ENCODE data around the gene ATG10. TPM values are rescaled to one million over a fixed set of nuclear protein-coding genes. Genes with fewer than 3 reads are reported as not detected.
"Not testable (repeated sequence)": the region's sequence is repeated elsewhere in the genome, so short reads cannot be mapped to it uniquely, and the experiment has no call there.

Gene ATG10
- total RNA-seq, 1 donor from 2014 or later, result 10.6 TPM

DNA sequence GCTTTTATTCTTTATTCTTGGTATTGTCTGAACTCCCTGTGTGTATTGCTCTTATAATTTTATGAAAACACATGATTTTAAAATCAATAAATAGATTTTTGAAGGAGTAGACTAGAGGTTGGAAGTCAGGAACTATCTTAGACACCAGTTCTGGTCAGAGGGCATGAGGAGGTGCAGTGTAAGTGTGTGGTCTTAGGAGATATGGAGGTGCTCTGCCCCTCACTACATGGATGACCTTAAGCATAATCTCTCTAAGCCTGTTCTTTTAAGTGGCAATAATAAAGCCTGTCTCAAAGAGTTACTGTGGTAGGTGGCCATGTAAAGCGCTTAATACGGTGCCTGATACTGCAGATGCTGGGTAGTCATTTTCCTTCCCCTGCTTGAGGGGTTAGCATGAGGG is 272.3 kb downstream of the ATG10 start:
- DNase-seq, result no peak

DNA sequence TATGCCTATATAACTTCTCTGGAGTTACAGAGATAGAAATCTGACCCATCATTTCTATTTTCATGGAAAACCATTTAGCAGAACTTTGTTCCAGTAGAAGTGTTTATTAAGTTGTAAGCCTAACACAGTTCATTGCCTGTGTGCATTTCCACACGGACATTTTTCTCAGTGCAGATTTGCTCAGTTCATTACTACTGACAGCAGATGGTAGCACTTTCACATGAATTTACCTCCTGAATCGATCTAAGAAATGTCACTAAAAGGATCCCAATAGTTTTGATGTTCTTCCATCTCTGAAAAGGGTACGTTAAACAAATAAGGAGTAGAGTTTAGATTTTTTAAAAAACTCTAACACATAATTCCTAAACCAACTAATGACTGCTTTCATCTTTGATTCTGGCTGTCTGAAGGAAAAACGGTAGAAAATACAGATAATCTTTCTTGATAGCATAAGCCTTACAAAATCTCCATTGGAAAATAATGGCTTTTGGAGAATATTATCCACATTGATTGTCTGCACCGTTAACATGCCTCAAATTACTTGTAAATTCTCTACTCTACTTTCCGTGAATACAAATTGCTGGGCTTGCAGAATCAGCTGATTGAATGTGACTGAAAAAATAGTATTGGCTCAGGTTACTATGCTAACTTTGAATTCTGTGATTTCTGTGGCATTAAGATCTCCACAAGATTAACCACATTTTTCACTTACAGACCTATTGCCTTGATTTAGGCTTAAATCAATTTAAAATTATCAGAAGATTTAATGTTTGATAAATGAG is 273.2 kb downstream of the ATG10 start:
- peak; percentile 9 for DNase-seq

DNA sequence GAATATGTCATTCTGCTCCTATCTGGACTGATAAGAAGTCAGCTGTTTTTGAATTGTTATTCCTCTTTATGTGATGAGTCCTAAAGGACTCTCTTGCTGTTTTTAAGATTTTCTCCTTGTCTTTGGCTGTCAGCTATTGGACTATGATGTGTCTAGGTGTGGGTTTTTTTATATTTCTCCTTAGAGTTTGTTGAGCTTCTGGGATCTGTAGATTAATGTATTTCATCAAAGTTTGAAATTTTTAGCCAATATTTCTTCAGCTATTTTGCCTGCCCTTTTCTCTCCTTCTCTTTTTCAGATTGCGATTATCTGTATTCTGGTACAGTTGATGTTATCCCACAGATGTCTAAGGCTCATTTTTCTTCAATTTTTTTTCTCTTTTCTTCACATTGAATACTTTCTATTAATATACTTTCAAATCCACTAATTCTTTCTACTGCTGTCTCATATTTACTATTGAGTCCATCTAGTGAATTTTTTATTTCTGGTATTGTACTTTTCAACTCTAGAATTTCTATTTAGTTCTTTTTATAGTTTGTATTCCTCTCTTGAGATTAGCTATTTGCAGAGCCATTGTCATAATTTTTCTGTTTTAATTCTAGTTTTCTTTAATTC is 275.2 kb downstream of the ATG10 start:
- no peak for DNase-seq

DNA sequence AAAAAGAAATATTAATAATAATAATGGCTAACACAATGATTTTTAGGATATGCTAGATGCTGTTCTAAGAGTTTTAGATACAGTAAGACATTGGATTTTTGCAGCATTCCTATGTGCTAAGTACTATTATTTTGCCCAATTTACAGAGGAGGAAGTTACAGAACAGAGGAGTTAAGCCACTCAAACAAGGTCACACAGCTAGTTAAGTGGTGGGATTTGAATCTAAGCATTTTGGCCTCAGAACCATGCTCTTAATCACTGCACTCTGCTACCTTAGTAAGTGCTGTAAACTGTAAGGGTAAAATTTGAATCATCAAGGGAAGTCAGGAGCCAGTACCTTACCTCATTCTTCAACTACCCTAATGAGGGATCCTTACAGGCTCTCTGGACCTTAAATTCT is 280.9 kb downstream of the ATG10 start:
- DNase-seq, result no peak

DNA sequence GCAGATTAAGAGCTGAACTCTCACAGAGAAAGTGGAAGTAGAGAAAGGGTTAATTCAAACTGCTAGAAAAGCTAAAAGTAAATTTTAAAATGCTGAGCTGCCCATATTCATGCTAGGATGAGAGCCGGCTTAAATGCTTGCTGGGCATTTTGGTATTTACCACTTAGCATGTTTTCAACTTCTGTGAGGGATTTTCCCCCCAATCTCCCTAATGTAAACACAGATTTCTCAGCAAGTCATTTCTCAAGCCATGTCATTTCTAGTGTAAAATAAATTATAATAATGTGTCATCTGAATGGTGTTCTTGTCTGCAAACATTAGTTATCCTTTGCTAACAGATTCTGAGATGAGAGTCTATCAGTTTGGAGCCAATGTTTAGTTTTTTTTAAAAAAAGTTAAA is 284.0 kb downstream of the ATG10 start:
- no peak for DNase-seq

DNA sequence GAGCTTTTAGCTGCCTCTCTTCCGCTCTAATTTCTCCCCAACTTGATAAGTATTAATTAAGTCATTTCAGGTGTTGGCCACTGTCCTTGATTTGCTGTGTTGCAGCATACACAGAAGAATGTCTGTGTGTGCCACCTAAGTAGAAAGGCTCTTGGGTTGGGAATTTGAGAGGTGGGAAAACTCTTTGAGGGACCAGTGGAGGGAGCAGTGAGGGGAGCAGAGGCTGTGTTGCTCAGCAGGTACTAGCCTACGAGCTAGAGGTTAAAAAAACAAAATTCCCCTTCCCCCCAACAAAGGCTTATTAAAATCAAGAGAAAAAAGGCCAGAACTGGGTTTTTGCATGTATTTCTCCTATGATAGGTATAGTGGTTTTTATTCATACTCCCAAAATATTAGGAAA is 285.4 kb downstream of the ATG10 start:
- DNase-seq, result no peak

DNA sequence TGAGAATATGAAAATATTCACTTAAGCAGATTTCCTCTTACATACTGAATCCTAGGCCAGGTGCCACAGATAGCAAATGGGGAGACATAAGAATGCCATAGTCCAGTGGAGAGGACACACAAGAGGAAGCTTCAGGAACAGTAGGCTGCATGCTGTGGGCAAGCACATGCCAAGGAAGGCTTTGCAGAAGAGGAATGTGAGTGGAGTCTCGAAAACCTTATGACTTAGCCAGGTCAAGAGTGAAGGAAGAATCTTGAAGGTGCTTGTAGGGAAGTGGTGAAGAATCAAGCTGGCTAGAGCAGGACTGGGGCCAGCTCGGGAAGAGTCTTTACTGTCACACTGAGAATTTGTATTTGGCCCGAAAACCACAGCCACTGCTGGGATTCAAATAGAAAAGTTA is 285.9 kb downstream of the ATG10 start:
- DNase-seq, result no peak

DNA sequence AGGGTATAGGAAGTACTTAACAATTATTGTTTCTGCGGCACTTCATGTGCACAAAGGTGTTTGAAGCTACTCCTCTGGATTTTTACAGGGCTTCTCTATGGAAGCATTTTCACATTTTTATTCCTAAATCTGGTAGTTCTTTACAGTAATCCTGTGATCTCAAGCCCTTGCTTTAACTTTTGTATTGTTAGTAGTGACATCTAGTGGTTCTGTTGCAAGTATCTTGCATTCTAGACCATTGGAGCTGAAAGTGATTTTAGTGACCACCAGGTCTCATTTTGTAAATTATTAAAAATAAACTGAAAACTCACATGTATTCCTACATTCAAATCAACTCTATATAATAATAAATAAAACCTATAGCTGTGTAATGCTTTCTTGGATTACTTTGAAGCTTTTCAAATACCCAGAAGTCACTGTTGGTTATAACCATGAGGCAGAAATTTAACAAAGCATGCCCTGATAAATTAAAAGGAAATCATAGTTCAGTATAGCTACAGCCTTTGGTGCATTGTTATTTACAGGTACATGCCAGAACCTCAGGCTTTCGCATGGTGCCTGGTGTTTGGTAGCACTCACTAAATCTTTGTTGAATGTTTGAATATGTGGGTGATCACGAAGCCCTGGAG is 287.5 kb downstream of the ATG10 start:
- peak; percentile 49 for DNase-seq

DNA sequence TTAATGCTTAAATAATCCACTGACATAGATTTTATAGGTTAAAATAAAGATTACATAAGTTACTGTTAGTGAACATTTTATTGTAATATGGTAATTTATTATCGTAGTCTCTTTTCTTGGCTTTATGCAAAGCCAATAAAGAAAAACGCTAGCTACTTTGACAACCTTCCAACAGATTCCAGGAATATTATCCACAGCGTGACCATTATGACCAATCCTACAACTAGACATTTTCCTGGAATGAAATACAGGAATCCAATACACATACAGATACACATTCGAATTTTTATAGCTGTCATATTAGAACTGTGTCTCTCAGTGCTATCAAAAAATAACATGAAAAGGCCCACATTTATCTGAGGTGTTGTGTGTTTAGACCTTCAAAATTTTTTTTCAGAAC is 293.2 kb downstream of the ATG10 start:
- DNase-seq, result no peak

DNA sequence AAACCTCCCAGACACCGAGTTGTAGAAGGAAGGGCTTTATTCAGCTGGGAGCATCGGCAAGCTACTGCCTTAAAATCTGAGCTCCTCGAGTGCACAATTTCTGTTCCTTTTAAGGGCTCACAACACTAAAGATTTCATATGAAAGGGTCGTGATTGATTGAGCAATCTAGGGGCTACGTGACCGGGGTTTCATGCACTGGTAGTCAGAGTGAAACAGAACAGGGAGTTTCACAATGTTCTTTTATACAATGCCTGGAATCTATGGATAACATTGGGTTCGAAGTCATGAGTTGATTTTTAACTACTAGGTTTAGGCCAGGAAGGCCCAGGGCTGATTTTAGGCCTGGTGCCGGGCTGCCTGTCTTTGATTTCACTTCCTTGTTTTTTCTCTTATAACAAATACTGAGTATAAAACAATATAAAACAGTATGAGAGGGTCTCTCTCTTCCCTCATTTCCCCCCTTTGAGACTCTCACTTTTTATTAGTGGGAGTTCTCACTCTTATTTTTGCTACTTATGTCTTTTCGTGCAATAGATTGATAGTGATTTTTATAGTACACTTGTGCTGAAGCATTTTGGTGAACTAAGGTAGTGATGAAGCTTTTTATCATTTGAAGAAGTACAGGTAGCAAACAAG is 295.6 kb downstream of the ATG10 start:
- DNase-seq, result not testable (repeated sequence)

DNA sequence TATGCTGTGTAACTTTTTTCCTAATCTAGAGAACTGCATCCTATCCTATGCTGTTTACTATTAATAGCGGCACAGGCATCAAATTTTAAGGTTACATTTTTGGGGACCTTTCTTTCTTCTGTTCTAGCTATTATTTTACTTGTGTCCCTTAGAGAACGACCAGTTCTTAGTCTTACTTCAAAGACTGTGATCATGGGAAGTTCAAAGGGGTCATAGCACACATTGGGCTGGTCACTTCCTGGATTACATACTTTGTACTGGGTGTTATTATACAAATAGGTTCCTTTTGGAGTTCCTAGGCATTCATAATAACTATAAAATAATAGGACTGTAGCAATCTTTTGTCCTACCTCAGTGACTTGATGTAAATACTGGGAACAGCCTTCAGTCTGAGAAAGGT is 297.5 kb downstream of the ATG10 start:
- peak; percentile 85 for DNase-seq

DNA sequence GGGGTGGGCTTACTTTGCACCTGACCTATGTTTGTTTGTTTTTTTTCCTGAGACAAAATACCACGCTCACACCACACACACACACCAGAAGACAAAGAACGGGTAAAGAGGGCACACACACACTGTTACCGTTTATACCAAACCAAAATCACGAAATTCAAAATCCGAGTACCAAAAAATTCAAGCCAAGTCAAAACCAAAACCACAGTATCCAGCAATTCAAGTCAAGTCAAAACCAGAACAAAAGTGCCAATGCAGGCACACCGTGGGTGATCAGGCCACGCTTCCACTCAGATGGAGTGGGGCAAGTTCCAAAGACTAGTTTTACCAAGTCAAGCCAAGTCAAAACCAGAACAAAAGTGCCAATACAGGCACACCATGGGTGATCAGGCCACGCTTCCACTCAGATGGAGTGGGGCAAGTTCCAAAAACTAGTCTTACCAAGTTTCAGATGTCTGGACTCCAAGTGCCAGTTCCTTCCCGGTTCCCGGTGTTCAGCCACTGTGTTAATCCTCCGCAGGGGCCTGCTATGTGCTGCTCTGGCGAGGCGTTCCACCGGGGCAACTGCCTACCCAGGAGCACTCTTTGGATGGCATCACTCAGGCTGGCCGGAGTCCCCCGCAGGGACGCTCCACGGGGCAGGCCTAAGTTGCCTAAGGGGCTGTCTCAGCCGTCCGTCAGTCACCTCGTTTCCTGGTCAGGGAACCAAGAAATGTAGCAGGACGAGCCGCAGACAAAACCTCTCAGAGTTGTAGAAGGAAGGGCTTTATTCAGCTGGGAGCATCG is 300.9 kb downstream of the ATG10 start:
- not testable (repeated sequence) for DNase-seq

DNA sequence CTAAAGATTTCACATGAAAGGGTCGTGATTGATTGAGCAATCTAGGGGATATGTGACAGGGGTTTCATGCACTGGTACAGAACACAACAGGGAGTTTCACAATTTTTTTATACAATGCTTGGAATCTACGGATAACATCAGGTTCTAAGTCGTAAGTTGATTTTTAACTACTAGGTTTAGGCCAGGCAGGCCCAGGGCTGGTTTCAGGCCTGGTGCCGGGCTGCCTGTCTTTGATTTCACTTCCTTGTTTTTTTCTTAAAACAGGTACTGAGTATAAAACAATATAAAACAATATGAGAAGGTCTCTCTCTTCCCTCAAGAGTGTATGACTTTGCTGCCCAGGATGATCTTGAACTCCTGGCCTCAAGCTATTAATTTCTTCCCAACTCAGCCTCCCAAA is 301.6 kb downstream of the ATG10 start:
- not testable (repeated sequence) for DNase-seq

DNA sequence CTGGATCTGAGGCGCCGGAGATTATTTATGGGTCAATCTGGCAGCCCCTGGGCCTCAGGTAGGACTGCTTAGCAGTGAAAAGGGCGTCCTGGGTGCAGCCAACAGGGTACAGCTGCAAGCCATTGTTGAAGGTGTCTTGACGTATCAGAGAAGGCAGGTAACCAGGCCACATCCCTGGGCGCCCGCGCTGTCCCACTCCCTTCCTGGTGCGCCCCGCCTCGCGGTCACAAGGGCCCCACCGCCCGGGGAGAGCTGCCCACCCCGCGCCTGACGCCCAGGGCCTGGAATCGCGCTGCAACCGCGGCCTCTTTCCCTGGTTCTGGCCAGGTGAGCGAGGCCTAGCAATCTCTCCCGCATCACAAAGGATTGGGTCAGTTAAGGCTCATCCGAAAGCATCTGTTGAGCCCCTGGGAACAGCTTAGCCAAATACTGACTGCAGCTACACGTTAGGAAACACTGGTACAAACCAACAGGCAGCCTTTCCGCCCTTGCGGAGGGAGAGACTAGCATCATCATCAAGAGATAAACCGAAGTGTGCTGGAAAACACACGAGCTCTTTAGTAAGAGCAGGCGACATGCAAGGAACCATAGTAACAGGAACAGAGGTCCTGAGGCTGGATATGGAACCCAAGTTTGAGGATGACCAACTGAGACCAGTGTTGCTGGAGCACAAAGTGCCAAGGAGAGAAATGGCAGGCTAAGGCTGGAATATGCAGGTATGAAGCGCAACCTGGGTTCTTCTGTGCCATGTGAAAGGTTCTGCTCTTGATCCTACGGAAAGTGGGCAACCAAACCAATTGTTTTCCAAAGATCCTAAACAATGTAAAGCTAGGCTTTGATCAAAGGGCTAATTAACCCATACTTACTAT is 302.8 kb downstream of the ATG10 start:
- no peak for DNase-seq

DNA sequence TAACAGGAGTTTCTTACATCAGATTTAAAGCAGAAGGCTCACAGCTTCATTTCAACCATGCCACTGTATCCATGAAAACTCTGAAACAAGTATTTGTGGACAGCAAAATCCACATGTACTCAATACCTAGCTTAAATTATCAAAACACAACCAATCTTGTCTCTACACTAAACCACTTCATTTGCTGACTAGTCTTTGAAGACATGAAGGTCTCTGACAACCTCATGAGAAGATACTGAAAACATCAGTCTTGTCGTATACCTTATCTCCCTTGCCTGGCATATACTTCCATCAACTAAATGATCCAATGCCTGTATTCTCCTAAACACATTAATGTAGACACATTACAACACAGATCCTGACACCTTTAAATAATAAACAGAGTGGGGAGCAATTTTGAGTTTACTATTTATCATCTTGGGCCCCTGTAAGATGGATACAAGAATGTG is 303.4 kb downstream of the ATG10 start:
- no peak for DNase-seq

DNA sequence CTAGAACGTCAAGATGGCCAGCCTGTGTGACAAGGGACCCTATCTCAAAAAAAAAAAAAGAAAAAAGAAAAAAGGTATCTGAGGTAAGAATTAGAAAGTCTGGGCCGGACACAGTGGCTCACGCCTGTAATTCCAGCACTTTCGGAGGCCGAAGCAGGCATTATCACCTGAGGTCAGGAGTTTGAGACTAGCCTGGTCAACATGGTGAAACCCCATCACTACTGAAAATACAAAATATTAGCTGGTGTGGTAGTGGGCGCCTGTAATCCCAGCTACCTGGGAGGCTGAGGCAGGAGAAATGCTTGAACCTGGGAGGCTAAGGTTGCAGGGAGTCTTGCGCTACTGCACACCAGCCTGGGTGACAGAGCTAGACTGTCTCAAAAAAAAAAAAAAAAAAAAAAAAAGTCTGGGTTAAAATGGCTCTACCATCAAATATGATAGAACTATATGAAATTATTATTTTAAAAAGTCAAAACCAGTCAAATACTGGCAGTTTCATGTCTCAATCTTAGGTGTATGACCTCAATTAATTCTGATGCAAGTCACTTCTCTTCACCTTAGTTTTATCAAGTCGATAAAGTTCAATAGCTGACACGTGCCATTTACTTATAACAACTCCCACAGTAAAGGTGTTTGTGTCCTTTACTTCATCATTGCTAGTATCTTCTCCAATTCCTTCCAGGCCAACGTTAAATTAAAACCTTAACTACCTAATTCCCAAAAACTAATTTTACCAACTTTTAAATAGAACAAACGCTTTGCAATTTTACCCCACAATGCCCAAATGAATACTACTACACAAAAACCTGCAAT is 305.2 kb downstream of the ATG10 start:
- no peak for DNase-seq

DNA sequence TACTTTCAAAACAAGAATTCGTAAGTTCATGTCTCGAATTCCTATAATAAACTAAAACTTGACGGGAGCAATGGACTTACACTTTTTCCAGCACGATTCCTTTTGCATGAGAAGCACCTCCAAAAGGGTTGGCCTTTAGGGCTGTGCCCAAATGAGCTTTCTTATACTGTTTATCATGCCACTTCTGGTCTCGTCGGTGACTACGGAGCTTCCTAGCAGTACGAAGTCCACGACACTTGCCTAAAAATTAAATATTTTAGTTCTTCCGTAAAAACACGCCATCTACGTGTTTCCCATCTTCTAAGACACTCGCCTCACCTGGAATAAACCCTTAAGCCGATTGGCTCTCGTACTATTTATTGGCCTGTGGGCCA is 305.8 kb downstream of the ATG10 start:
- DNase-seq, result no peak

DNA sequence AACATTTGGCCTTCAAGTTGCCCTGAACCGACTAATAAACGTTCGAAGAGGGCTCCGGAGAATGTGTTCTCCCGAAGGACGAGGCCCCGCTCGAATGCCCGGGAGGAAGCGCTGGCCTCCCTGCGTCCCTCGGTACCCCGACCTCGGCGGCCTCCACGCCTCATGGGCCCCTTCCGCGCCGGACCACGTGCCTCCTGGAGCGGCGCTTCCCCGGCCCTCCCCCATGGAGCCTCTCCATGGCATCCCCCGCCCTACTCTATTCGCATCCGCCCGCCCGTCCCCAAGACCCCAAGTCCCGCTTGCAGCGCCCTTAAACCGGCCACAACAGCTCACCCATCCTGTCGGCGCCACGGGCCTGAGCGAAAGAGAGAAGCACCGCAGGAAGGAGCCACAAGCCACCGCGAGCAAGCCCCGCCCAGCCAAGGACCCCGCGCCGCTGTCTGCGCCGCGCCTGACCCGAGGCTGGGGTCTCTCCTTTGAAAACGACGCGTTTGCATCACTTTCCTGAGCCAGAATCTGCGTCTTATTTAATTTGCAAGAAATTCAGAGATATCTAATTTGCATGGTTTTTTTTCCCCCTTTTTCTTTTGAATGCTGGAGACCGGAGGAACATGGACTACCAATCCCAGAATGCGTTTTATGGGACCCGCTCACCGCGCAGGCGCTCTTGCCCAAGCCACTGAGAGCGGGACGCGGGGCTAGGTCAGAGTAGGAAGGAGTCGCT is 306.3 kb downstream of the ATG10 start, which contains the start of gene RPS23:
RPS23 (minus strand) TSS at position 368 of the 724 bp plus-strand sequence; CDS start at position 337, 31 bp downstream.
- peak; percentile 95 for DNase-seq

DNA sequence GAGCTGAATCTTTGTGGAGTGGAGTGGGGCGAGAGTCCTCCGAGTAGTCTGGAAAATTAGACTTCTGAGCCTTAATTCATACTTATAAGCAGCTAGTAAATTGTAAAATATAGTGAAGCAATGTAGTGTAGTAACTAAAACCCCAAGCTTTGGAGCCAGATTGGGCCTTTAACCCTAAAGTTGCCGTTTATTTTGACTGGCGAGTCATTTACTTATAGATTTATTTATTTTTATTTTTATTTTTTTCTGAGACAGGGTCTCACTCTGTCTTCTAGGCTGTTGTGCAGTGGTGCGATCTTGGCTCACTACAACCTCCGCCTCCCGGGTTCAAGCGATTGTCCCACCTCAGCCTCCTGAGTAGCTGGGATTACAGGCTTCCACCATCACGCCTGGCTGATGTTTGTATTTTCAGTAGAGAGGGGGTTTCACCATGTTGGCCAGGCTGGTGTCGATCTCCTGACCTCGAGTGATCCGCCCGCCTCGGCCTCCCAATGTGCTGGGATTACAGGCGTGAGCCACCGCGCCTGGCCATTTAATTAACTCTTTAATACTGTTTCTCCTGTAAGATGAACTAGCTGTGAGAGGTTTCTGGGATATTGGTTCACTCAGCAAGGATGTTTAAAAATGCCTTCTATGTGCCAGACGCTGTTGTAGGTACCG is 307.0 kb downstream of the ATG10 start:
- DNase-seq, result no peak
